Tibial artery (tissue), 4 donors: ENCODE data around the gene PTN.
"Not testable (repeated sequence)": the region's sequence is repeated elsewhere in the genome, so short reads cannot be mapped to it uniquely, and the experiment has no call there.

ENCODE experiments used
- DNase-seq, 2 donors: peaks; one replicate each; pipeline ENCODE4 v3.0.0-alpha.2; 2019
- H3K27ac ChIP-seq, 2 donors: fragments of 200-600 bp; sonication (generic) in 1 of 2; 1 replicate in 1 of 2; 2 replicates in 1 of 2; pipeline ENCODE4 v1.5.1; 2018 to 2019; ENCODE audit warnings: mild to moderate bottlenecking in 1 of 2
- H3K27me3 ChIP-seq, 2 donors: fragments of 200-600 bp; sonication (generic) in 1 of 2; one replicate each; pipeline versions ENCODE4 v1.5.1 to v1.6.0; 2016 to 2019
- H3K36me3 ChIP-seq, 3 donors: fragments of 200-600 bp; sonication (generic) in 2 of 3; one replicate each; pipeline ENCODE4 v1.5.1; 2016 to 2019; ENCODE audit warnings: mild to moderate bottlenecking in 2 of 3
- H3K4me1 ChIP-seq, 4 donors: fragments of 200-600 bp; sonication (generic) in 2 of 4; 1 replicate in 3 of 4; 2 replicates in 1 of 4; pipeline ENCODE4 v1.5.1; 2016 to 2019
- H3K4me3 ChIP-seq, 2 donors: fragments of 200-600 bp; sonication (generic) in 1 of 2; 1 replicate in 1 of 2; 2 replicates in 1 of 2; pipeline ENCODE4 v1.5.1; 2018 to 2019; ENCODE audit warnings: mild to moderate bottlenecking in 2 of 2
- H3K9me3 ChIP-seq, 3 donors: fragments of 200-600 bp; sonication (generic) in 1 of 3; one replicate each; pipeline ENCODE4 v1.5.1; 2016 to 2019
- CTCF ChIP-seq, 2 experiments: fragments of 200-600 bp in 1 of 2; fragments of 450-650 bp in 1 of 2; IDR thresholded peaks; one replicate each; pipeline ENCODE4 v1.5.1; 2017 to 2019; ENCODE audit warnings: antibody characterized with exemption in 2 of 2, mild to moderate bottlenecking in 1 of 2, moderate library complexity in 1 of 2
- intact Hi-C: fragments of 100-400 bp; cut with DNase I; formaldehyde crosslinking; loops from one replicate; pipeline ENCODE4 v1.15.0; 2023; ENCODE audit warnings: low total_unique reads

Gene PTN

GRCh38 chr7:137195996-137196395, 147.5 kb downstream of the PTN start:
- Histone ChIP-seq H3K27ac (no peak overlapping the region), H3K27me3 (no peaks in the 10 kb centered on the region), H3K4me3 (no peak overlapping the region), H3K36me3 (no peaks in the 10 kb centered on the region), H3K9me3 (no peaks in the 10 kb centered on the region), H3K4me1 (no peaks in the 10 kb centered on the region)
- TF ChIP-seq CTCF (IDR thresholded peaks at IDR 0.05), result no peak
- DNase-seq, result no peak
- intact Hi-C loops, result no loop called here

GRCh38 chr7:137181619-137182018, 161.9 kb downstream of the PTN start:
- H3K4me1 ChIP-seq, H3K27me3 ChIP-seq, H3K36me3 ChIP-seq, intact Hi-C loops, H3K9me3 ChIP-seq, H3K27ac ChIP-seq, H3K4me3 ChIP-seq, DNase-seq: not testable (repeated sequence)
